SK-N-SH (cell line): Measurements from ENCODE around the gene NAA10. TPM values are rescaled to one million over a fixed set of nuclear protein-coding genes. Genes with fewer than 3 reads are reported as not detected.

Experiments used
- CTCF ChIA-PET: fragments of 300-600, 350-600 bp; formaldehyde crosslinking; extraction: SDS; loops from one replicate; lab custom pipeline; 2021; lab: Yijun Ruan, JAX
- POLR2A ChIA-PET: fragments of 350-600 bp; sonication (Branson Sonifier 250); formaldehyde crosslinking; extraction: SDS; loops from one replicate; lab custom pipeline; 2020; ENCODE audit warnings: antibody characterized with exemption, inconsistent platforms; lab: Yijun Ruan, JAX
- DNase-seq: peaks from one replicate; pipeline ENCODE4 v3.0.0; 2012
- H2AFZ ChIP-seq: fragments of 200-600 bp; sonication (generic); 2 replicates; pipeline ENCODE4 v1.8.1; 2016; ENCODE audit warnings: antibody characterized with exemption, mild to moderate bottlenecking, low read depth
- H3F3A ChIP-seq: fragments of 200-600 bp; sonication (generic); replicated peaks from 2 replicates; pipeline ENCODE3; 2016; ENCODE audit warnings: antibody characterized with exemption, mild to moderate bottlenecking; ENCODE audit not compliant: insufficient read depth
- H3K27ac ChIP-seq, 2 experiments: fragments of 200-500 bp in 1 of 2; fragments of 200-600 bp in 1 of 2; sonication (Bioruptor generic) in 1 of 2; sonication (generic), shearing (Covaris generic) in 1 of 2; 2 replicates each; pipeline versions ENCODE4 v1.5.1 to v1.6.1; 2014 to 2016; ENCODE audit warnings: low read depth in 2 of 2, inconsistent platforms in 1 of 2, low read length in 1 of 2, mild to moderate bottlenecking in 1 of 2, mixed read lengths in 1 of 2
- H3K27me3 ChIP-seq: fragments of 200-600 bp; sonication (generic), shearing (Covaris generic); 2 replicates; pipeline ENCODE4 v1.6.1; 2016; ENCODE audit warnings: mixed run types; ENCODE audit not compliant: insufficient read depth
- H3K36me3 ChIP-seq, 2 experiments: fragments of 200-500 bp in 1 of 2; fragments of 200-600 bp in 1 of 2; sonication (Bioruptor generic) in 1 of 2; sonication (generic) in 1 of 2; replicated peaks in 1 of 2; 2 replicates each; pipeline versions ENCODE3 to v1.5.1; 2014 to 2016; ENCODE audit warnings: low read length in 1 of 2, mild to moderate bottlenecking in 1 of 2; ENCODE audit not compliant: insufficient read depth in 2 of 2, control insufficient read depth in 1 of 2
- H3K4me1 ChIP-seq, 2 experiments: fragments of 200-500 bp in 1 of 2; fragments of 200-600 bp in 1 of 2; sonication (Bioruptor generic) in 1 of 2; sonication (generic), shearing (Covaris generic) in 1 of 2; 2 replicates each; pipeline versions ENCODE4 v1.5.1 to v1.6.1; 2014 to 2016; ENCODE audit warnings: low read depth in 1 of 2, low read length in 1 of 2, mixed run types in 1 of 2; ENCODE audit not compliant: insufficient read depth in 2 of 2, control insufficient read depth in 1 of 2
- H3K4me2 ChIP-seq: fragments of 200-600 bp; sonication (generic), shearing (Covaris generic); 2 replicates; pipeline ENCODE4 v1.6.1; 2017; ENCODE audit warnings: mixed run types
- H3K4me3 ChIP-seq, 2 experiments: fragments of 200-500 bp in 1 of 2; fragments of 200-600 bp in 1 of 2; sonication (Bioruptor generic) in 1 of 2; sonication (generic), shearing (Covaris generic) in 1 of 2; 2 replicates each; pipeline versions ENCODE4 v1.5.1 to v1.8.1; 2014 to 2016; ENCODE audit warnings: low read depth in 2 of 2, inconsistent platforms in 1 of 2, low read length in 1 of 2, mild to moderate bottlenecking in 1 of 2, mixed read lengths in 1 of 2, moderate library complexity in 1 of 2
- H3K79me2 ChIP-seq: fragments of 200-600 bp; sonication (generic); 2 replicates; pipeline ENCODE4 v1.8.1; 2017; ENCODE audit warnings: mild to moderate bottlenecking; ENCODE audit not compliant: insufficient read depth
- H3K9ac ChIP-seq: fragments of 200-600 bp; sonication (generic); 2 replicates; pipeline ENCODE4 v1.6.1; 2017; ENCODE audit warnings: mixed run types
- H3K9me2 ChIP-seq: fragments of 200-600 bp; sonication (generic); 2 replicates; pipeline ENCODE4 v1.6.1; 2017; ENCODE audit warnings: mixed run types
- H3K9me3 ChIP-seq: fragments of 200-600 bp; sonication (generic); 2 replicates; pipeline ENCODE4 v1.6.1; 2017; ENCODE audit warnings: mixed run types, mild to moderate bottlenecking, moderate library complexity
- H4K20me1 ChIP-seq: fragments of 200-600 bp; sonication (generic); 2 replicates; pipeline ENCODE4 v1.6.1; 2017; ENCODE audit warnings: mild to moderate bottlenecking, mixed run types; ENCODE audit not compliant: insufficient read depth
- CHD2 ChIP-seq: fragments of 150-350 bp; IDR thresholded peaks from 2 replicates; pipeline ENCODE4 v1.6.1; 2018; ENCODE audit warnings: low read length; ENCODE audit not compliant: partially characterized antibody
- CTCF ChIP-seq: fragments of 200-600 bp; sonication (generic); IDR thresholded peaks from 2 replicates; pipeline ENCODE4 v1.6.1; 2017; ENCODE audit warnings: antibody characterized with exemption, mild to moderate bottlenecking, moderate library complexity
- ELF1 ChIP-seq: IDR thresholded peaks from 2 replicates; pipeline ENCODE4 v1.4.0; 2012
- EP300 ChIP-seq, 2 experiments: IDR thresholded peaks; 2 replicates each; pipeline versions ENCODE4 v1.4.0 to v1.6.1; 2012; ENCODE audit warnings: borderline replicate concordance in 1 of 2, low read depth in 1 of 2, low read length in 1 of 2
- EZH2phosphoT487 ChIP-seq: fragments of 200-600 bp; sonication (generic); IDR thresholded peaks from 2 replicates; pipeline ENCODE4 v1.6.1; 2017; ENCODE audit warnings: low read depth, mixed run types, mild to moderate bottlenecking, antibody characterized with exemption, moderate library complexity, borderline replicate concordance
- GABPA ChIP-seq: IDR thresholded peaks from 2 replicates; pipeline ENCODE4 v1.4.0; 2012; ENCODE audit warnings: low read depth, mild to moderate bottlenecking
- GATA2 ChIP-seq: sonication (generic); formaldehyde crosslinking; IDR thresholded peaks from 2 replicates; pipeline ENCODE4 v1.5.0; 2020; ENCODE audit warnings: mild to moderate bottlenecking, missing genetic modification reagents
- JUND ChIP-seq: IDR thresholded peaks from 2 replicates; pipeline ENCODE4 v1.4.0; 2012
- MEF2A ChIP-seq: IDR thresholded peaks from 2 replicates; pipeline ENCODE4 v1.4.0; 2012; ENCODE audit warnings: low read depth, borderline replicate concordance
- MXI1 ChIP-seq: IDR thresholded peaks from 2 replicates; pipeline ENCODE4 v1.6.1; 2012; ENCODE audit warnings: mild to moderate bottlenecking, low read depth, low read length, improper control_type of control experiment
- PBX3 ChIP-seq: IDR thresholded peaks from 2 replicates; pipeline ENCODE4; 2012
- POLR2AphosphoS5 ChIP-seq: IDR thresholded peaks from 2 replicates; pipeline ENCODE4 v1.6.1; 2012; ENCODE audit warnings: low read depth, low read length
- RXRA ChIP-seq: IDR thresholded peaks from 2 replicates; pipeline ENCODE4 v1.4.0; 2012; ENCODE audit warnings: low read depth, mild to moderate bottlenecking, borderline replicate concordance
- ZBTB33 ChIP-seq: IDR thresholded peaks from 2 replicates; pipeline ENCODE4 v1.4.0; 2012; ENCODE audit warnings: low read depth, borderline replicate concordance
- WGBS: methylation state at CpG from one replicate; pipeline ENCODE4 v1.1.6; 2017; ENCODE audit warnings: low lambda C conversion rate; 5-methylcytosine and 5-hydroxymethylcytosine counted together
- polyA plus RNA-seq, 3 experiments: library from polyadenylated mRNA; depleted of rRNA; stranded (reverse); fragments of >200 nt; gene quantifications; 2 replicates each; pipeline ENCODE4 v1.2.3, GENCODE V29; 2012

The NAA10 gene
- polyA plus RNA-seq, 1 of the 3 experiments (the other 2 are of a cell fraction): 229 TPM

- POLR2A ChIA-PET: no interaction called here
- Histone ChIP-seq H2AFZ (no peak overlapping the region), H3K36me3 (peaks cover 6 to 17% of the 10 kb centered on the region in 2 experiments), H3K4me3 (peak overlapping the region; percentile 90 to 98; a peak in 2 of 4 replicates), H3K4me2 (peak overlapping the region; percentile 80), H3K4me1 (peaks cover 16 to 37% of the 10 kb centered on the region in 2 experiments; a peak in 2 of 4 replicates), H3F3A (peaks cover 6% of the 10 kb centered on the region), H3K27me3 (no peaks in the 10 kb centered on the region)
- DNase-seq: no peak
- CTCF ChIA-PET: interaction anchor here (0.6 to 11.6 kb wide), 7 partner anchors 10 to 405 kb away, joined by 3 to 179 read pairs (median 6); partner anchors contain the start of genes PLXNB3 and RENBP
- WGBS: 81% methylated on average over 7 of the region's 9 CpGs
- TF ChIP-seq GABPA (no peak), MXI1 (no peak), MEF2A (no peak), JUND (no peak), EP300 (IDR thresholded peaks at IDR 0.05; ENCODE audit: borderline replicate concordance in 1 of 2, low read depth in 1 of 2, low read length in 1 of 2) (no peak), PBX3 (no peak), EZH2phosphoT487 (no peak), GATA2 (CRISPR knock-in tag) (no peak), RXRA (no peak), POLR2AphosphoS5 (no peak), CTCF (no peak), CHD2 (no peak), ELF1 (no peak), ZBTB33 (no peak)
- TF ChIP-seq, all 33 proteins: peak for 0
- peaks cover 78% of the 10 kb centered on the region for H3K79me2 ChIP-seq
- no peaks in the 10 kb centered on the region for H3K9me2 ChIP-seq
- peak overlapping the region; percentile 98; the same call in 1 of the 2 replicates for H3K9ac ChIP-seq
- no peak overlapping the region for H3K27ac ChIP-seq
- H3K9me3 ChIP-seq: no peaks in the 10 kb centered on the region
- peaks cover 67% of the 10 kb centered on the region for H4K20me1 ChIP-seq
Measured at GRCh38 chrX:153968255-153968654, 33.4 kb upstream of the NAA10 start.
